Fibroblast of skin of scalp (primary cell): ENCODE data around the gene BACH2.

Source experiments
- DNase-seq: peaks from one replicate; pipeline ENCODE4 v3.0.0-alpha.2; 2013

BACH2 gene

GRCh38 chr6:90025523-90026061 is 271.1 kb downstream of the BACH2 start:
- DNase-seq: peak; percentile 94

- no peak for DNase-seq
Observed at GRCh38 chr6:90024633-90025032, 272.0 kb downstream of the BACH2 start.

GRCh38 chr6:90021711-90022110 is 274.9 kb downstream of the BACH2 start:
- DNase-seq: no peak

- no peak for DNase-seq
Observed at GRCh38 chr6:90020746-90021145, 275.9 kb downstream of the BACH2 start.

- DNase-seq: no peak
Observed at GRCh38 chr6:90019216-90019615, 277.4 kb downstream of the BACH2 start.

DNA sequence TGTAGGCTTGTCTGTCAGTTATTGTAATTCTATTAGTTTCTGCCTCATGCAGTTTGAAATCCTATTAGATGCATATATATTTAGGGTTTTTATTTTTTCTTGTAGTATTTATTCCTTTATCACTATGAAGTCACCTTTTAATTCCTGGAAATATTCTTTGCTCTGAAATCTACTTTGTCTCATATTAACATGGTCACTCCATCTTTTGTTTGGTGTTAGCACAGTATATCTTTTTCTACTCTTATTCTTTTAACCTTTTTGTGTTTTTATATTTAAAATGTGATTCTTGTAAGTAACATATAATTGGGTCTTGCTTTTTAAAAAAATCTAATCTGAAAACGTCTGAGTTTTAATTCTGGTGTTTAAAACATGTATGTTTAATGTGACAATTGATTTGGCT is 280.8 kb downstream of the BACH2 start:
- DNase-seq: no peak

DNA sequence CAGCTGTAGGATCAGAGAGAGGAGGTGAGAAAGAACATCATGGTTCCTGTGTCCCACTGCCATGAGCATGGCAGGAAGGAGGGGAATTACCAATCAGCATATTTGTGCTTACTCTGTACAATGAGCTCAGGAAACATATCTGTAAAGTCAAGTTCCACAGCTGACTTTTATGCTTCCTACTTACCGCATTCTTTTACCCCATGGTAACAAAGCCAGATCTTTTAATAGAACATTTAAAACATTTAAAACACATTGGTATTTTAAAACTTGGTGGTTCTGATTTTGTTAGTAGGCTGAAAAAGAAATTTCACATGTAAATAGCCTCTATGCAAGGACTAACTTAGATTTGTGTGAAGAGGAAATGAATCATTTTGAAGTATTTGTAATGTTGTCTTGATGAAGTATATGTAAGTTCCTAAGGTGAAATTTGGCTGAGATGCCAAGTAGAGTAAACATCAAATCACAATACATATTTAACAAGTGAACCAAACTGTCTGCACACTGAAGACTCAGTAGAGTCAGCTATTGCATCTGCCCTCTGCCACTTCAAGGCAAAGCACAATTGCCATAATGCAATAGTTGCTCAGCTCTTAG is 287.6 kb downstream of the BACH2 start:
- peak; percentile 55 for DNase-seq

DNA sequence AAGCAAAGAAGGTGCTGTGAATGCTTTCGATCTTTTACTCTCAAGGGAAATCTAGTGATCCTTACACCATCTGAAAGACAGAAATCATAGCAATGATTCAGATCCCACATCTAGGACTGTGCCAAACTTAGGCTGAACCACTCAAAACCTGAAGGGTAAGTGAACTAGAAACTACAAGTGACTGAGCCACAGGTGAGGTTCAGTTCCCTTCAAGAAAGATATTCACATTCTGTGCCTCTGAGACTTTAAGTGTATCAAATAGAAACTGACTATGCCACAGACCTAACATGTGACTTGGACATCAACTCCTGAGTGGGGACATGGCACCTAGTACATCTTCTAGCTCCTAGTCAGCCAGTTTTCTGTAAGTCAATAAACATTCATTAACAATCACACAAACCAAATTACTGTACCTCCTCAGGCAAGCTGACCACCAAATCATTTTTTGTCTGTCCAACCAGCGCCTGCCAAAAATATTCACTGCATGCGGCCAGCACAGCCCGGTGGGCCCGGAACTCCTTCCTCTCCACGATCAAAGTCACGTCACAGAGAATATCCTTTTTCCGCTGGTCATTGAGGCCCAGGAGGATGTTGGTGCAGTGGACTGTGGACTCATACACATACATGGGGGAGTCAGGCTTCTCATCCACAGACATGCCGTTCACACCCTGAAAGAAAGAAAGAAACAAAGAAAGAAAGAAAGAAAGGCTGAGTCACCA is 288.3 kb downstream of the BACH2 start:
- DNase-seq: no peak

DNA sequence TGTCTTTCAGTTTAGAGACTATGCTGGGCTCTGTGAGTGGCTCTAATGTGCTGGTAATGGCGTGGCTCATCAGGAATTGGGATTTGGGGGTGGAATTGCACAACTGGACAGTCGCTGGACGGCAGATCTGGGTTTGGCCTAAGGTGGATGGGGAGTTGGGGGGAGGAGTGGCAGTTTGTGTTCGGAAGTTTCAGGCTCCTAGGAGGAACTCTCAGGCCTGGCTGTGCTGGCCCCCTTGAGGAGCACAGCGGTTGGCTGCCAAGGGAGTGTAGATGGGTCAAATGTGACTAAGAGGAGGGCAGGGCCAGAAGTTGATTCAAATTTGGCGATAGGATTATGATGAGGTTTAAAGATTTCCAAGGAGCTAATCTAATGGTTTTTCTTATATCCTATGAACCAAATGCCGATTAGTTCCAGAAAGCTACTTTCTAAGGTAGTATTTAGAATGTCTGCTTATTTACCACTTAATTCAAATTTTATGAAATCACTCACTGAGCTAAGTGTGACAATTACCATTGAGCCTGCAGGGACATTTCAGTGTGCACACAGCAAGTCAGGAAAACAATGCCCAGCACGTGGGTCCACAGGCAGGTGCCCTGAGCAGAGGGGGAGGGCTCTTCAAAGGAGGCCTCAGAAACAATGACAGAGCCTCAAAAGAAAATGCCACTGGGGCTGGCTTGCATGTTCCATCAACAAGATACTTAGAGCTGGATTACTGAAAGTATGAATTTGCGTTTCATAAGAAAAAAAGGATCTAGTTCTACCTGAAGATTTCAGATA is 291.4 kb downstream of the BACH2 start:
- DNase-seq: no peak

- no peak for DNase-seq
Observed at GRCh38 chr6:90004511-90004910, 292.1 kb downstream of the BACH2 start.

GRCh38 chr6:90003941-90004340 is 292.7 kb downstream of the BACH2 start:
- peak; percentile 60 for DNase-seq

- DNase-seq: no peak
Observed at GRCh38 chr6:90003069-90003795, 293.4 kb downstream of the BACH2 start.

- peak; percentile 71 for DNase-seq
Observed at GRCh38 chr6:90000864-90001731, 295.5 kb downstream of the BACH2 start.

DNA sequence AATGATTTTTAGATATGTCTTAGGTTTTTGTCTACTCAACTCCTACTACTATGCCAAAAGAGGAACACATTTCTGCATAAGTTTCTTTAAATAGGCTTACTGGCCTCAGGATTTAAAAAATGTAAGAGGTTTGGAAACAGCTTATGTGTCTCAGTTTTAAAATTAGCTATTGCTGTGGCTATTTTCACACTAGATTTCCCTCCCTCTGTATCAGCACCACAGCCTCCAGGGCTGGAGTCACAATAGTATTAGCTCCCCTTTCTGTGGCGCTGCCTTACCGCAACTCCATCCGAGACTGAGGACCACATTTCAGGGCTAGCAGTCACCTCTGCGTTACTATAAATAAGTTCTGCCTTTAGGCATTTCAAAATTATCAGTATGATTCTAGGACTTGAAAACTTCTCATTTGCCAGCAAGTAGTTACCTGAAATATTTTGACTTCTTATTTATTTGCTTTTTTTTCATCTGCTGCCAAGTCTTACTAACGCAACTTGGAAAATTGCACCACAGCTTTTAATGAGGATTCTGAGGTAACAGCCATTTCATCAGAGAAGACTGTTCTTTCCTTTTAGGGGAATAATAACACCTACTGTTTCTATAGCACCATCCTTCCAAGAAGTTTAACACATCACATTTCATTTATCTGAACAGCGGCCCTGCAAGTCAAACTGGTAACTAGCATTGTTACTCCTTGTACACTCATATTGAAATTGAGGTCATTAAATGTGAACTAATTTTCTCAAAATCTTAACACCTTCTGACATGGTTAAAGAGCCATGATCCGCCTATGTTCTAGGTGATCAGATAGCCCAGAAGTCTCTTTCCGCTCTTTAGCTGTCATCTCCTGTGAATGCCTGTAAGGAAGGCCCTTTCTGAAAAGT is 296.5 kb downstream of the BACH2 start:
- no peak for DNase-seq

DNA sequence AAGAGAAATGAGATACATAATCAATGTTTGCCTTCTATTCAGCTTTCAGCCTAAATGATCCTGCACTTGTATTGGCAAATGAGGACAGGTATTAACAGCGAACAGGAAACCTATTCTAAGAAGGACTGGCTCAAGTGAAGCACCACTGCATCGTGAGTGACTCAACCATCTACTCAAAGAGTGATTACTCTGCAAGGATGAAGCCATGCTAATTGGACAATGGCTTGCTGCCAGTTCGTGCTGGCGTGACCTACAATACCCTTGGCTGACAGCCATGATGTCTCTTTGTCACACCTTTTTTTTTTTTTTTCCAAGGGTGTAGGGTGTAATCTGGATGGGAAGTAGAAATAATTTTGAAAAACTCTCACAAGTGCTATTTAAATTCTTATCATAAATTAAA is 297.5 kb downstream of the BACH2 start:
- DNase-seq: peak; percentile 53

- peak; percentile 88 for DNase-seq
Observed at GRCh38 chr6:89997456-89998445, 298.9 kb downstream of the BACH2 start.

- DNase-seq: no peak
Observed at GRCh38 chr6:89993411-89993810, 303.2 kb downstream of the BACH2 start.

DNA sequence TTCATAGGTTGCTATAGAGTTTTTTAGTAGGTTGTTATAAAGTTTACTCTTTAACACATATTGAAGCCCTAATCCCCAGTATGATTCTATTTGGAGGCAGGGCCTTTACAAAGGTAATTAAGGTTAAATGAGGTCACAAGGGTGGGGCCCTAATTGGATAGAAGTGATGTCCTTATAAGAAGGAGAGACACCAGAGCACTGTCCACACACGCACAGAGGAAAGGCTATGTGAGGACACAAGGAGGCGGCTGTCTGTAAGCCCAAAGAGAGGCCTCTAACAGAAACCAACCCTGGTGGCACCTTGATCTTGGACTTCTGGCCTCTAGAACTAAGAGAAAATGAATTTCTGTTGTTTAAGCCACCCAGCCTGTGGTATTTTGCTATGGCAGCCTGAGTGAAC is 303.8 kb downstream of the BACH2 start:
- DNase-seq: no peak

- DNase-seq: peak; percentile 99
Observed at GRCh38 chr6:89989742-89990141, 306.9 kb downstream of the BACH2 start.
